T follicular helper cell (primary cell): ENCODE measurements around the gene CDC25B.

ENCODE experiments used
- DNase-seq: peaks from one replicate; pipeline ENCODE4 v3.0.0-alpha.2; 2020; ENCODE audit warnings: low read depth
- total RNA-seq, 2 experiments: gene quantifications; one replicate each; lab custom pipeline; 2026; lab: John Stamatoyannopoulos, UW

The CDC25B gene
- total RNA-seq = 44.9 to 276 reads per million in 2 experiments

GRCh38 chr20:3795511-3796468 lies at the start of gene CDC25B:
TSS of gene CDC25B (plus strand) at chr20:3796310. CDS start at chr20:3796532, 222 bp downstream.
- DNase-seq = peak; percentile 87

GRCh38 chr20:3747471-3747870 lies 48.6 kb upstream of the CDC25B start:
- no peak for DNase-seq

DNA sequence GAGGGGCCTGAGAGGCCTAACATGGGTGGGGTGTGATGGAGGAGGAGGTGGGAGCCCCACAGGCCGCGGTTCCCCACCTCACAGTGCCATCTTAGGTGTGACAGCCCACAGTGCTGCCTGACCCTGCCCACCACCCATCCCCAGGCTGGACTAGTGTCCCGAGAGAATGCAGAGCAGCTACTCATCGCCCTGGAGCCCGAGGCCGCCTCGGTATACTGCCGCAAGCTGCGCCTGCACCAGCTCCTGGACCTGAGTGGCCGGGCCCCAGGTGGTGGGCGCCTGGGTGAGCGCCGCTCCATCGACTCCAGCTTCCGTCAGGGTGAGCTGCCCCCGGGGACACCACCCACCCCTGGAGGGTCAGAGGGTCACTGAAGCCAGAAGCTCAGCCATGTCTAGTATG lies 48.0 kb upstream of the CDC25B start:
- DNase-seq = no peak

DNA sequence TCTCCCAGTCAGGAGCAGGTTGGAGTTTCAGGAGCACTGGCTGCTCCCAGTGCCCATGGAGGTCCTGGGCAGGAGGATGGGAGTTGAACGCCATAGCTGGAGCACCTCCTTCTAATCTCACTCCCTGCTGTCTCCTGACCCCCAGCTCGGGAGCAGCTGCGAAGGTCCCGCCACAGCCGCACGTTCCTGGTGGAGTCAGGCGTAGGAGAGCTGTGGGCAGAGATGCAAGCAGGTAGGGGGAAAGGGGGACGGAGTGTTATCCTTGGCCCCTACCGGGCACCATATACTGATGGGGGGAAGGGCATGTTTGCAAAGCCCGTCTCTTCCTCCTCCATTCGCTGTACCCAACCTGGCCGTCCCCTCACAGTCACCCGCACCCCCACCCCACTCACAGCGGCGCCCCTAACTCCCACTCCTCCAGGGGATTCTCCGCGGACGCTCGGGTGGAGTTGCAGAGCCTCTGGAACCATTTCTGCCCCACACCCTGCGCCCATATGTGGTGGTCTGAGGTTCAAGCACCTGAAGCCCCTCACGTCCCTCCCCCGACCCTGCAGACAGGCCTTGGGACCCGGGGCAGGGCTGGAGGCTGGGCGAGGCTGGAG lies 46.9 kb upstream of the CDC25B start:
- no peak for DNase-seq

- DNase-seq = no peak
These were observed 46.2 kb upstream of the CDC25B start for GRCh38 chr20:3749689-3750531.

- DNase-seq = no peak
These were observed 44.8 kb upstream of the CDC25B start for GRCh38 chr20:3751305-3751674.

- peak; percentile 26 for DNase-seq
These were observed 44.3 kb upstream of the CDC25B start for GRCh38 chr20:3751675-3752385.

DNA sequence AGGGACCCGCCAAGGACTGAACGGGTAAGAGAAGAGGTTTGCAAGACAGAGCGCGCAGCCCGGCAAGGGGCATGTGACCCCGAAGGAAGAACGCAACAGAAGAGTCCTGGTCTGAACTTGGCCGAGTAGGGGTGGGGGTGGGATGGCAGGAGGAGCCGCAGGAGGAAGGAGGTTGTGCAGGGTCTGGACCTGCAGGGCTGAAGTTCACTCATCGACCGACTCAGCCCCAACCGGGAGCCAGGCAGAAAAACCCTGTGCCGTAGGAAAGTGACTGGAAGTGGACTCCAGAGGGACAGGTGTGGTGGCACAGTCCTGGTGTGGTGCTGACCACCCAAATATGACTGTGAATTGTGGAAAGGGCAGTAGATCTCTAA lies 43.7 kb upstream of the CDC25B start:
- no peak for DNase-seq

DNA sequence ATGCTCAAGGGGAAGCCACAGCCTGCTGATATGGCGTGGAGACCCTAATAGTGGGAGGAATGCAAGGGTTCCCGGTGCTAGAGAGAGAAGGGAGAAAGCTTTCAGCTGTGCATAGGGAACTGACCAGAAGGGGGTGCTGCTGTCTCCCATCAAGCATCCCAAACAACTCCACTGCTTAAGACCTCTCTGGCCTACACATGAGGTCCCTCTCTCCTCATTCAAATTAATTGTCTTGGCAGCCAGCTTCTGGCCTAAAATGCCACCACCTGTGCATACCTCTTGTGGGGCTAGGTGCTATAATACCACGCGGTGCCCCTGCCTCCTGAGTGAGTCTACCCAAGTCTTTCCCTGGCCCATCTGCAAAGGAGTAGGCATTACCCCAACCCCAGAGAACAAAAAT lies 43.0 kb upstream of the CDC25B start:
- peak; percentile 42 for DNase-seq

GRCh38 chr20:3753501-3754275 lies 42.4 kb upstream of the CDC25B start:
- no peak for DNase-seq

DNA sequence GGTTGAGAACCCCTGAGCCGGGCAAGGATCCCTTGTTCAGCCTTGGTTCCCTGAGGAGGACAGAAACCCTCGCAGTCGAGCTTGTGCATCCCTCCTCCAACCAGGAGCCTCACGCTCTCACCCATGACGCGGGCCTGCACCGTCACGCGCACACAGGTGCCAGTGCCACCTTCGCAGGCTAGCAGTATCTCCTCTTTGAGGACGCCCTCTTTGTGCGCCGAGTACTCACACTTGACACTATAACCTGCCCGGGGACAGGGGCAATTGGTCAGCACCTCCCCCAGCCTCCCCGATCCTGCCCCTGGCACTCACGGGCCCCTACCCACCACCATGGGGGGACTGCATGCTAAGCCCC lies 41.9 kb upstream of the CDC25B start:
- no peak for DNase-seq

DNA sequence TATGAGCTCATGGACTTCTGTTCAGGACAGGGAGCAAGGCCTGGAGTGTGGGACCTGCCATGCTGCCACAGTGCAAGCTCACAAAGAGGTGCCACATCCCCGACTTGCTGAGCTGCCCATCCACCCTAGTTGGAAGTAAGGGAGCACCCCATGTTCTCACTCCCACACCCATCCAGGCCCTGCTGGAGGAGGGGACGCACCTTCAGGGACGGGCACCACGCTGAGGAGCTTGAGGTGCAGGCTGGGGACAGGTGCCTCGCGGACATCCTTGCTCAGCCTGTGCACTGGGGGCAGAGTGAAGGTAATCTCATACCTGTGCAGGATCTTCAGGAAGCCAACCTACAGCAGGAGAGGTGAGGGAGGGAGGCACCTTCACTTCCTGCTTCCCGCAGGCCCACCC lies 40.8 kb upstream of the CDC25B start:
- DNase-seq = no peak

DNA sequence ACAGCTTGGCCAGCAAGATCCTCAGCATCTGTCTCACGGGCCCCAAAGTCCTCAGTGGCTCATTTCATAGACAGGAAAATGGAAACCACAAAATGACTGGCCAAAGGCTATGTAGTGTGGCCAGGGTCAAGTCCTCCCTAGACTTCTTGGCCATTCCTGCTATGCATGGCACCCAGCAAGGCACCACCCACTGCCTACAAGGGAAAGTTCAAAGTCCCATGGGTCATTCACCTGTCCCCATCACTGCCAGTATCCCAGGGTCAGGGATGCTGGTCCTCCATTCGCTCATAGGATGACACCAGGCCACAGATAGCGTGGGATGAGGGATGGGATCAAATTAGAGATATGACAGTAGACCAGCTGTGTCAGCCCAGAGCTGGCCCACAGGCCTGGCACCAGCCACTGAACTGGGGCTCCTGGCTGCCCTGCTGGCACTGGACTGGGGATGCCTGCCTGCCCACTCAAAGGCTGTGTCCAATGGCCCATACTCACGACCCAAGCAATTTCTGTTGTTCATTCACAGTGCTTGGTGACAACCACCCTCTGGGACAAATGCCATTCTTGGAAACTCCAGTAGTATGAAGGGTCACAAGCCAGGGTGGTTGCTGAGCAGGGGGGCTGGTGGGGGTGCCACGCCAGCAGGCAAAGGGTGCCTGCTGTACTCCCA lies 40.2 kb upstream of the CDC25B start:
- no peak for DNase-seq

GRCh38 chr20:3757268-3757667 lies 38.8 kb upstream of the CDC25B start:
- DNase-seq = no peak

DNA sequence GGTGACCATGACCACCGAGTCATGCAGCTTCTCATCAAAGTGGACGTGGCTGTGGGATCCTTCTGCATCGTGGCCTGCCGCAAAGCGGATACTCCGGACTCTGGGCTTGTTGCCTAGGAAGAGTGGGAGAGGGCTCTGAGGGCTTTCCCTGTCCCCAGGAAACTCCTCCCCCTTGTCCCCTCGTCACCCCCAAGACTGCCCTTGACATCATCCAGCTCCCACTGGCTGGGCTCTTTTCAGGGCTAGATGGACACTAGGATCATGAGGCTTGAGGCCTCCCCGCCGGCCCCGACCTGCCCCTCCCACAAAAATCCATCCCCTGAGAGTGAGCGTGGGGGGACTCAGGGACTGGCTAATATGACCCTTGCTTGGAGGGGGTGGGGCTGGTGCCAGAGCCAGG lies 37.5 kb upstream of the CDC25B start:
- no peak for DNase-seq

- no peak for DNase-seq
These were observed 36.7 kb upstream of the CDC25B start for GRCh38 chr20:3759316-3759823.

DNA sequence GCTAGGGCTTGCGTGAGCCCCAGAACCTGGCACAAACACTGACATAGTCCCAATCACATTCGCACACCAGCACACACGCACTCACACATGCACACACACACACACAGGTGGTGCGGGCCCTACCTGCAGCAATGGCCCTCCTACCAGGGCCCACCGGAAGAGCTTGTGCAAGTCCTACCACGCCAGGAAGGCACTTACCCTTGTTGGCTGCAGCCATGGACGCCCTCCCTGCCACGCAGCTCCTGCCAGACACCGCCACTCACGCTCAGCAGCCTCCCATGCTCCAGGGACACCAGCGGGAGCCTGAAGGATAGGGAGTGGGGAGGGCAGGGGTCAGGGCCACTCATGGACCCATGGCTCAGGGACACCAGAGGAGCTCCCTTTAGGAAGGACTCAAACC lies 36.2 kb upstream of the CDC25B start:
- no peak for DNase-seq

GRCh38 chr20:3760655-3761348 lies 35.3 kb upstream of the CDC25B start:
- no peak for DNase-seq
